GM18502 (cell line): Measurements from ENCODE around the gene CACNA1E.

Experiments used
- ATAC-seq: cut with Tn5 transposase; IDR thresholded peaks from one replicate; pipeline ENCODE4 v1.9.1; 2021; ENCODE audit warnings: mild to moderate bottlenecking; ENCODE audit not compliant: unreplicated experiment, poor library complexity

The CACNA1E gene

DNA sequence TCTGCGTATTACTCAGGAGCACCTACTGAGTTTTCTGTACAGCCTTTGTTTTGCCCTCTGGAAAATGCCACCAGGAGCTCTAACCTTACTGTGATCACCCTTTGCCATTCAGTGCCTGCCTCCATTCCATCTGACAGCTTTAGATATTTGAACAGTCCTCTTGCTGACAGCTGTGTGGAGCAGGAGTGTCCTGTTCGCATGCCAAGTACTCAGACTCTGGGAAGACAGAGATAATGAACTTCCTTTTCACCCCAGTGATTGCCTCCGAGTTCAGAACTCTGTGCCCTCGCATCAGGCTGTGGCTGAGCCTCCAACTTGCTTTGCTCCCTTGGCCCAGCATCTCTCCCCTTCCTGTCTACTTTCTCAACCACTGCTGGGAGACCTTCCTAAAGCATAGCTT lies 74.0 kb downstream of the CACNA1E start:
- no peak for ATAC-seq

DNA sequence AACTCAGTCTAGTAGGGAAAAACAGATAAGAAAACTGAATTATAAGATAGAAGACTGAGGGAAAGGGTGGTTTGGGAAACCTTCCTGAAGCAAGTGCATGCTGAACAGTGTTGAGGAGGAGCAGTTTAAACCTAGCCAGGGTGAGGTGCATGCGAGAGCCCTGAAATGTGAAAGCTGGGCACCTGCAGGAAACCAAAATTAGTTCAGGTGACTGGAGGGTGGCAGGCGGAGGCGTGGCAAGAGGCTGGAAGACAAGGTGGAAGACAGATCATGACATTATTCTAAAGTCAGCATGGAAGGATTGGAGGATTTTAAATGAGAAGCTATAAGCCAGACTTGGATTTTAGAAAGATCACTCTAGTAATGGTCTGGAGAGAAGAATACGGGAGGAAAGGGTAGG lies 75.1 kb downstream of the CACNA1E start:
- ATAC-seq, result no peak

DNA sequence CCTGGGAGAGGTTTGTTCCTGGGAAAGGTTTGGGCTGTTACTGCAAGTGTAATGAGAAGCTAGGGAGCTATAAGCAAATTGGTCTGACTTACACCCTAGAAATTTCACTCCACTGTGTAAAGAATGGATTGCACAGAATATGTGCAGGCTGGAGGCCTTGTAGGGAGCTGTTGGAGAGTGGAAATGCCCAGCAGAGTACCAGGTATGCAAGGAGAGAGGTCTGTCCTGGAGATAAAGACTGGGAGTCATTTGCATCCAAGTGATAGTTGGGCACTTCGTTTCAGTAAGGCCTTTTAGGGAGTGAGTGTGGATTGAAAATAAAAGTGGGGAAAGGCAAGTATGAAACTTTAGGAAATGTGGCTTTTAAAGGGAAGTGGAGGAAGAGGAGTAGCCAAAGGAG lies 75.8 kb downstream of the CACNA1E start:
- ATAC-seq, result no peak

DNA sequence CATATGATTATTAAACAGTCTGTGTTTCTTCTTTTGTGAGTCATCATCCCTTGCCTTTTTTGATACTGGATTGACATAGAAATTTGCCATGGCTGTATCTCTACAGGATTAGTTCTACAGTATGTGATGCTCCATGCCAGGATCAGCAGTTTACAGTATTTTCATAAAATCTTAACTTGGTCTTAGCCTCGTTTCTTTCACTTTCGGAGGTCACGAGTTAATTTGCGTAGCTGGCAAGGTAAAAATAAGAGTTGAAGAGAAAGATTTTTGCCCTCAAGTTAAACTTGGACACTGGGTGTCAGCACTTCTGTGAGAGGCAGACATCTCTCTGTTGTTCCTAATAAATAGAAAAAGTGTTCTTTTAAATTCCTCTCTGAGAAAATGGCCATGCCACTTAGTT lies 79.1 kb downstream of the CACNA1E start:
- no peak for ATAC-seq

DNA sequence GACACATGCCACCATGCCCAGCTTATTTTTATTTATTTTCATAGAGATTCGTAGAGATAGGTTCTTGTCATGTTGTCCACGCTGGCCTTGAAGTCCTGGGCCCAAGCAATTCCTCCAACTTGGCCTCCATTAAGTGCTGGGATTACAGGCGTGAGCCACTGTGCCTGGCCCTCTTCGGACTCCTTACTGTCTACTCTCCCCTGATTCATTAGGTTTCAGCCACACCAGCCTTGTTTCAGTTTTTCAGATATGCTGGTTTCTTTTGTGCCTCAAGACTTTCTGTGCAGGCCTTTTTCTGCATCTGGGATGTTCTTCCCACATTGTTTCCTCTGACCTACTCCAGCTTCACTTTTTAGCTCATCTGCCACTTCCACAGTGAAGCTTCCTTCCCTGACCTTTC lies 85.4 kb downstream of the CACNA1E start:
- no peak for ATAC-seq

DNA sequence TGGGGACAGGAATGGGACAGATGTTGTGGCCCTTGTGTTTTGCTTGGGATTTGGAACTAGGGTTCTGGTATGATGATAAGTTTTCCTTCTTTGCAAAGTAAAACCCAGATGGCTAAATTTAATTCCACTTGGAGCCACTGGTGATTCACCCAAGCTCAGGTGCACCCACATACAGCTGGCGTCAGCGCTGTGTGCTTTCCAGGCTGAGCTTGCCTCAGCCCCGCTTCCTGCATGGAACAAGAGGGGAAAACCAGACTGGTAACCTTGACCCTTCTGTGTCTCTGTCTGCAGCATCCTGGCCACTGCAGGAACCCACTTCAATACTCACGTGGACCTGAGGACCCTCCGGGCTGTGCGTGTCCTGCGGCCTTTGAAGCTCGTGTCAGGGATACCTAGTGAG lies 94.2 kb downstream of the CACNA1E start:
- no peak for ATAC-seq

DNA sequence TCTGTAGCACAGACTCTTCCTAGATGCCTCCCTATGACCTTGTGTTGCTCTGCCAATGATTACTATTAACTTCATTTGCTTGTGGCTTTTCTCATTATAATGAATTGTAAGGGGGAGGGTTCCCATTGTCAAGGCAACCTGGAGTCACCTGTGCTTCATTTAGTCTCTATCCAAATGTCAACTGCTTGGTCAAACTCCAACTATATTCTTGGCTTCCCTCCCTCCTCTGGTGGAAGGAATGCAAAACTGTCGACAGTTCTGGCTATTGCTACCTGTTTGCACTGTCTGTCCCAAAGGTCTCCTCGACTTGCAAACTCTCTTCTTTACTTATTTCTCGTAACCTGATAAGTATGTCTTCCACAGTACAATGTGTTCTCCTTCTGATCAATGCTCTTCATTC lies 100.3 kb downstream of the CACNA1E start:
- no peak for ATAC-seq

DNA sequence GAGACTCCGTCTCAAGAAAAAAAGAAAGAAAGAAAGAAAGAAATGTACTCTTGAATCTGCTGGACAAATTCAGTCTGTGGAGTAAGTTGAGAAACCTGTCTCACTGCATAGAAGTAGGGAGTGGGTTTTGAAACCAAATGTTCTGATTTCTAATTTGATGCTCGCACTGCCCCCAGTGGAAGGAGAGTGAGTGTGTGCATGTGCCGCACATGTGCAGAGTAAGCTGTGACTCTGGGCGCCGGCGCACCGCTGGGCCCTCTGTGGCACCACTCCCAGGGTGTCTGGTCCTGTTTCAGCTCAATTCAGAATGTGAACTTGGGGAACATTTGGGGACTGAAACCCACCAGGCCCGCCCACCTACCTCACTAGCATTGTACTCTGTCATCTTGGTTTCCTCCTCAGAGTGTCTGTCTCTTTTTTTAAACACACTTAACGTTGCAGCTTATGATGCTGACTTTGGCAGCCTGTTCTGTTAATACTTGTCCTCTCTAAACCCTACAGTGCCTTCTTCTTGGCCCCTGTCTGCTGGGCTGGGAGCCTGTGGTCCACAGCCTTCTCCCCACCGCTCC lies 104.6 kb downstream of the CACNA1E start:
- ATAC-seq, result no peak

DNA sequence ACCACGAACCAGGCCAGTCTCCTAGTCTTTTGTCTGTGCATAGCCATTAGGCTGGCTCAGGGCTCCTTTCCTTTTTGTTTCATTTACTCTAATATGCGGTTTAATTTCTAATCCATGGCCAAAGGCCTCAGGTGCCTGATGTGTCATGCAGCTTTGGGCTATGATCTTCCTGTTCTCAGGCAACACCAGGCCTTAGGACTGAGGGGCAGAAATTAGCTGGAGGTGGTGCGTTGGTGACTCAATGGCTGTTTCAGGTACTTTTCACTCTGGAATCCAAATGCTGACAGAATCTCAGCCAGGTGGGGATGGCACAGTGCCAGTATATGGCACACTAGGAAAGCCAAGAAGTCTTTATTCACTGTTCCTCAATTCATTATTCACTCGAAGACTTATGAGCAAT lies 105.3 kb downstream of the CACNA1E start:
- no peak for ATAC-seq

DNA sequence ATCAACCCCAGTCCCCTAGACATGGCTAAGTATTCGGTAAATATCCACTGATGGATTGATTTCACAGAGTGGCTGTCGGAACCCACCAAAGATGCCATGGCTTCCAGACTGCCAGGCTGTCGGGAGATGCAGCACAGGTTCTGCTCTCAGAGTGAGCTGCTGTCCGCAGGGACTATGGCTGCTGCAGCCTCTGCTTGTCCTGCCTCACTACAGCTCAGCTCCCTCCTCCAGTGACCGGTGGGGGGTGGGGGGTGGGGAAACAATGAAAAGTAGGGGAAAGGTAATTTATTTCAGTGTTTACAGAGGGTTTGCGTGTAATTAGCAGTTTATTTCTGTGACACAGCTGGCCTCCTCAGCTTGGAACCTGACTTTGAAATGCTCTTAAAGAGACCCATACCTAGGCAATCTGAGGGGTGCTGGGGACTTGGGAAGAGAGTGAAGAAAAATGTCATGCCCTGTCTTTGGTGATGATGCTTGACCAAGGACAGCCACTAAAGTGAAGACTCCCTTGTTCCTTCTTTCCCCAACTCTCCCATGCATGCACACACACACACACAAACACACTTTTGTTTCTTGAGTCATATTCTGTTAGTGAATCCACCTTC lies 109.0 kb downstream of the CACNA1E start:
- ATAC-seq, result no peak

DNA sequence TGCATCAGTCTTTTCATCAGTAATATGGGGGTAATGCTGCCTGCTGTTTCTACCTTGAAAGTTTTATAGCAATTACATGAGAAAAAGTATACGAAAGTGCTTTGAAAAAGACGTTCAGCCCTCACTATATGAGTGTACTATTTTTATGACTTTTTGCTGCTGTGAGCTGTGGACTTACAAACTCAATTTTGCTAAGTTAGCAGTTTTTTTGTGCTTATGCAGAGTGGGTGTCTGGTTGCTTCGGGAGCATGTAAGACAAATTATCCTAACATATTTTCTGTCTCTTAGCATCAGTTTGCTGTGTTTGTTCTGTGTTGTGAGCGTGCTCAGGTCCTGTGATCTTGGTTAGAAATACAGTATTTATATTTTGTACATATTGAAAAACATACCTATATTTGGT lies 109.7 kb downstream of the CACNA1E start:
- ATAC-seq, result no peak

DNA sequence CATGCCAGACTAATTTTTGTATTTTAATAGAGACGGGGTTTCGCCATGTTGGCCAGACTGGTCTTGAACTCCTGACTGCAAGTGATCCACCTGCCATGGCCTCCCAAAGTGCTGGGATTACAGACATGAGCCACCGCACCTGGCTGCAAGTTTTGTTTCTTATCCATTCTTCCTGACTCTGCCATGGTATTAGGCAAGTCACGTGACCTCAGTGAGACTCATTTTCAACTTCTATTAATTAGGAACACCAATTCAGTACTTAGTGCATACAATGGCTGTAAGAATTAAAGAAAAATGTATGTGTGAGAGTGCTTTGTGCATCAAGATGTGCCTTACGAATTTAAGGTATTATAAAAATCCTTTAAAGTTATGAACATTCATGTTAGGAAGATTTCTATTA lies 111.2 kb downstream of the CACNA1E start:
- ATAC-seq, result no peak

DNA sequence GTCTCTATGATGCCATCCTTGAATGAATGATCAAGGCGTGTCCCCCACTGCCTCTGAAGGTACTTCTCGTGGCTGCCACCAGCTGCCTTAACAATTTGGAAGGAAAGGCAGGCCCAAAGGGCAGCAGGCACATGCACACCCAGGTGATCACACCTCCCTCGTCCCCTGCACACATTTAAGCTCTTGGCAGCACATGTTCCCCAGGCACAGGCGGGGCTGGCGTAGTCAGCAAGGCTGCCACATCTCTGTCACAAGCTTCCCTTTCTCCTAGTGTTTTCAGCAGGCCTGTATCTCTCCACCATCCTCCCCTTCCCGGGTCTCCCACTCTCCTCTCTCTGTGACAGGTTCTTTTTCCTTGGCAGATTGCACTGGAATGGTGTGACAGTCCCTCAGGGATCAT lies 111.9 kb downstream of the CACNA1E start:
- ATAC-seq, result no peak

DNA sequence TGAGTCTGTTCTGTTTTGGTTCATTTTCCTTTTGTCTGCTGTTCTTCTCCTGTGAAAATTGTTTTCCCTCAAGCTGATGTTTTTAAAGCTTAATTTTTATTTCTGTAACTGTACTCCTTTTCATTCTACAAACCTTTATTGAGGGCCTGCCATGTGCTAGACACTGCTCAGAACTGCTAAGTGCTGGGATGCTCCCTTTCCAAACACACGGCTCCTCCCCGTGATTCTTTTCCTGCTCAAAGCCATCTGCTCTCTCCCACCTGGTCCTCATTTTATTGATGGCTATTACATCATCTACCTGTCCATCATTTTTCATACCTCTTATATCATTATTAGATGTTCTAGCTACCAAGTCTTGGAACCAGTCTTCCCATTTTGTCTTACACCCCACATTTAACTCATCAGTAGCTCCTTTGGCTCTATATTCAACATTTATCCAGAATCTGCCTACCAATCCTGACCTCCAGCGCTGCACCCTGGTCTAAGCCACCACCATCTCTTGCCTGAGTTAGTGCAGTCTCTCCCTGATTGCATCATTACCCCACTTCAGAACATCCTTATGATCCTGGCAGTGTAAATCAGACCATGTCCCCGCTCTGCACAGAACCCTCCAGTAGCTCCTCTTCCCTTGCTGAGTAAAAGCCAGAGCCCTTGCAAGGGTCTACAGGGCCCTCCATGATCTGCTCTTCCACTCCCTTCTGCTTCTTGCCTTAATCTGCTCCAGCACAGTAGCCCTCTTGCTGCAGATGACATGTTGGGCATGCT lies 118.1 kb downstream of the CACNA1E start:
- no peak for ATAC-seq

DNA sequence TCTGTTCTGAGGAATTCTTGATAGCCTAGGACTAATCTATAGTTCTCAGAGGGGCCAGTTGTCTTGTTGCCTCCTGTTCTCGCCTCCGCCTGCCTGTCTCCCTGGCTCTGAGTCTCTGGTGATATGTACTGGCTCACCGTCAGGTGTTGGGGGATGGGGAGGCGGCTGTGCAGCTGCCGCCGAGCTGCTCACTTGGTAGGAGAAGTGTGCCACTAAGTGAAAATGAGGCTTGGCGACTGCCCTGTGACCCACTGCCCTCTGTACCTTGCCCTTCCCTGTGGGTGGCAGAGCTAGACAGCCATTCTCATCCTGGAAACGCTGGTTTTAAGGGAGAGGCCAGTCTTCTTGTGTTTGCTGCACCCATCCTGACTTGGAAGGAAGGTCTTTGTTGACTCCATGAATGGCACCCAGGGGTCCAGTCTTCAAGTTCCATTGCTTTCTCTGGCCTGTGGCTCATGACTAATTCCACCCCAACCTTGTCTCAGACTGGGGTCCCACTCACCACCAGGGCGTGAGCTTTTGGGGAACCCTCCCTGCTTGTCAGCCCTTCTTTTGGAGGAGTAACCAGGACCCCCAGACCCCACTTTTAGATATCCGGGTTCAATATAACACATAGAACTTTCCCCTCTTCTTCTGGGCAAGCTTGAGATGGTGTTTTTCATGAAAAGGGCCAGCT lies 120.6 kb downstream of the CACNA1E start:
- ATAC-seq, result no peak

DNA sequence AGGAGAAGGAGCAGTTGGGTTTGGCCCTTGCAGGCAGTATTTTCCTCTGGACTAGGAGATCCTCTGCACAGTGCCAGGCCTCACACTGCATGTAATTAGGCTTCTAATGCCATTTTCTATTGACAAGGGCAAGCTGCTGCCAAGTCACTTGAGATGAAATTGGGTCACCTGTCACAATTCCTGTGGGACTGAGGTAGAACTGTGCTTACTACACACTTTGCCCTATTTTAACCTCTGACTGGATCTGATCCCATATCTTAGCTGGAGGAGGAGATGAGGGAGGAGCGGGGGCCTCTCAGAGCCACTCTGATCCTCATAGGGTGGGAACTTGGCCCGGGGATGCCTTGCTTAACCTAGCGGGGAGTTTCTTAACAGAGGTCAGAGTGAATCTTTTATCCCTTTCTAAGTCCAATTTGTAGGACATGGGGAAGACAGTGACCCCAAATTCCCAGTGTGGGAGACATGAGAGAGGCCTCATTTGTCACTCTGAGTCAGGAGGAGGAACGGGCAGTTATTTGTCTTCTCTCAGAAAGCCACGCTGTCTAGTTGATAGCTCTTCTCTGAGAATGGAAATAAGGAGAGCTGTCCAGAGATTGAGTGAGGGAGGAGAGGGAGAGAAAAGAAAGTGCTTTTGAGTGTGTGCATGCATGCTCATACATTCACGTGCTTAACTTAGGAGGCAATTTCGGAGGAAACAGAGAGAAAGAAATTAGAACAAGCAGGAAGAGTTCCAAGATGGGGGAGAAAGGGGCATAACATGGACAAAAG lies 121.3 kb downstream of the CACNA1E start:
- ATAC-seq, result no peak

DNA sequence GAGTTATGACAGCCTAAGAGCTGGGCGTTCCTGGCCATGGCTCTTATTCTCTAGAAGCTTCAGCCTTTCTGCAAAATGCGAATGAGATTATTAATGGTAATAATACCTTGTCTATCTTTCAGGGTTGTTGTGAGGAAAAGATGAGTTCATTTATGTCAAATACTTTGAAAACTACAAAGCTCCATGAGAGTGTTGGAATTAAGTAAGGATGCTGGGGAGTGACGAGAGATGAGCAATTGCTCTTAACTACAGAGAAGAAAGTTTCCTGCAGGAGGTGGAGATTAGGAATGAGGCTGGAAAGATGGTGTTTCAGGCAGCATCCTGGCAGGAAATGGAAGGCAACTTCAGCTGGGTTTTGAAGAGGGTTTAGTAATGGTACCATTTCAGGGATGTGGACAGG lies 124.2 kb downstream of the CACNA1E start:
- ATAC-seq, result no peak

DNA sequence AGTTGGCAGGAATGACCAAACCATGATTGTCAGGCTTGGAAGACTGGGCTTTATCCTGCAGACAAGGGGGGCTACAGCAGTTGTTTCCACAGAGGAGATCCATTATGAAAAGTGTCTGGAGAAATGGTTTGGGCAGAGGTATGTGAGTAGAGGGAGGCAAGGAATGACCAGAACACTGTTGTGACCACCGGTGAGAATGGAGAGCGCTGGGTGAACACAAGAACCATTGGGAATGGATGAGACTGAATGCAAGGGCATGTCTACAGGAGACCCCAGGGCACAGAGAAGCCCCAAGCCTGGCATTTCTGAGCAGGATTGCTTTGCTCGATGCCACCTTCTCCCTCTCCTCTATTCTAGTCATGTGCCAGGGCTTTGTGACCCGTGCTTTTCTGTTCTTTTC lies 125.1 kb downstream of the CACNA1E start:
- no peak for ATAC-seq

DNA sequence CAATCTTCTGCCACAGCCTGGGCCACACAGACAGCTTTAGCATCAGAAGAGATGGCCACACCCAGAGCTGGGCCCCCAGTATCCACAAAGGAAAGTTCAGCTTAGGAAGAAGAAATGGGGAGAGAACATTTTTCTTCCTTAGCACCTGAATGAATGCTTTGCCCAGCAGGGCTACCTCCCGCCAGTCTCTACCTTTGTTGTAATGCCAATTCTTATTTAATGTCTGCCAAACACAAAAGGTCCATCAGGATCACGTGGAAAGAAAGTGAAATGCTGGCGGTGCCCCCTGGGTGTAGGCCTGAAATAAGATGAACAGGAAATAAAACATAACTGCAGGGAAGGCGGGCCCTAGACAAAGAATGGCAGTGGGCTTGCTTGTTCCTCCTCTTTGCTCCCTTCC lies 125.6 kb downstream of the CACNA1E start:
- ATAC-seq, result no peak

DNA sequence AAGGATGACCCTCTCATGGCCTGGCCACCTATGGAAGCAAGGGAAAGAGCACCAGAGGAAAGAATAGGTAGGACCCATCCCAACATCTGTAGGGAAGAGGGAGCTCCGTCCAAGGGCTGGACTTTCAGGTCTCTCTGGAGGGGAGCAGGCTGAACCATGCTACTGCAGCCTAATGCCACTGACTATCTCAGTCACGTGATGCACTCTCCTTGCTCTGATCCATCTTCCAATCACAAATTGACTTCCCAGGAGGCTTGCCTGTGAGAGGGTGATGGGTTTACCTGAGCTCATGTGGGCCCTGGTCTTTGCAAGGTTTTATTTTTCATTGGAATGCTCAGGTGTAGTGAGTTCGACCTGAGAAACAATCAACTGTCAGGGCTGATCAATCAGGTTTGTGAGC lies 128.8 kb downstream of the CACNA1E start:
- ATAC-seq, result no peak

DNA sequence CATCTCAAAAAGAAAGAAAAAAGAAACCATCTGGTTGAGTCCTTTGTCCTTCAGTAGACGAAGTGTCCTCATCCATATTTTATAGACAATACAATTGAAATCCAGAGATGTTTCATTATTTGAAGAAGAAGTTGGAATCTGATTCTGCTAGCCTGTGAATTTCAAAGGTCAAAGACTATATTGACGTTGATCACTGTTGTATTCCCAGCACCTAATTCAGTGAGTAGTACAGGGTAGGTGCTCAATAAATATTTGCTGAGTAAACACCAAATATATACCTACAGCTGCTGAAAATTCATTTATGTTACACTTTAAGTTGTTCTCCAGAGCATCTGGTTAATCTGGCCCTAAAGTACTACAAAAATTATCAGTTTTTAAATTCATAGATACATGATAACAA lies 135.2 kb downstream of the CACNA1E start:
- ATAC-seq, result no peak
